HG02885 (cell line): Measurements from ENCODE around the gene IGFBP5.
A peak's percentile ranks its signal among the peaks of the same experiment; 100 is the strongest.

ENCODE experiments used
- ATAC-seq: cut with Tn5 transposase; IDR thresholded peaks from one replicate; pipeline ENCODE4 v1.9.1; 2021; ENCODE audit warnings: mild to moderate bottlenecking; ENCODE audit not compliant: unreplicated experiment, poor library complexity

IGFBP5 gene

GRCh38 chr2:216670266-216671080 lies 24.9 kb downstream of the IGFBP5 start:
- no peak for ATAC-seq

DNA sequence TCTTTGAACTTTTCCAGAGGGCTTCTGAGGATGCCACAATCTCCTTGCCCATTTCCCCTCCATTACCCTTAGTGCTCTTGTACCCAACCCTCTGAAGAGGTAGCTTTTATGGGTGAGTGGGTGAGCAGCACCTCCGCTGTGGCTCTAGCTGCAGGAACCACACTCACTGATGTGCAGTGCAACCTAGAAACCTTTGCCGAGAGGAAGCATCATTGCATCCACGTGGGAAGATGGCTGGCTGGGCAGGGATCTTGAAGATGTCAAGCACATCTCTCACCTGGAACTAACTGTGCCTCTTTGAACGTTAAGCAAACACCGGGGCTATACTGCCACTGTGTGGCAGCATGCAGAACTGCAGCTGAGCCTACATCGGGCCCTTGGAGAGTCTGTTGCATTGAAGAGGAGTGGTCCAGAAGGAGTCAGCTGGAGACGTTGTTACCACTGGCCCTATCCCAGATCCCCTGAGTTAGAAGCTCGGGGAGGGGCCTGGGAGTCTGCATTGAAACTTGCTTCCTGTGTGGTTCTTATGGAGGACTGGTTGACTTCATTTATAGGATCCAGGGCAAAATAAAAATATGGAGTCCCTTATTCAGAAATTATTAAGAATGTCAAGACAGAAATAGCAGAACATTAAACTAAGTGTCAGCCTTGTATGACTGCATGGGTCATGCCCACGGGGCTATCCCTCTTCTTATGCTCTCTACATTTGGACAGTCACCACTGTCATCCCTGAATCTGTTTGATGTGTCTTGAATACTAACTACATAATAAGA lies 28.7 kb downstream of the IGFBP5 start:
- peak; percentile 77 for ATAC-seq

GRCh38 chr2:216665717-216666116 lies 29.6 kb downstream of the IGFBP5 start:
- ATAC-seq, result no peak

- no peak for ATAC-seq
These were observed 30.1 kb downstream of the IGFBP5 start for GRCh38 chr2:216665242-216665641.

- peak; percentile 35 for ATAC-seq
These were observed 30.7 kb downstream of the IGFBP5 start for GRCh38 chr2:216664593-216665034.

DNA sequence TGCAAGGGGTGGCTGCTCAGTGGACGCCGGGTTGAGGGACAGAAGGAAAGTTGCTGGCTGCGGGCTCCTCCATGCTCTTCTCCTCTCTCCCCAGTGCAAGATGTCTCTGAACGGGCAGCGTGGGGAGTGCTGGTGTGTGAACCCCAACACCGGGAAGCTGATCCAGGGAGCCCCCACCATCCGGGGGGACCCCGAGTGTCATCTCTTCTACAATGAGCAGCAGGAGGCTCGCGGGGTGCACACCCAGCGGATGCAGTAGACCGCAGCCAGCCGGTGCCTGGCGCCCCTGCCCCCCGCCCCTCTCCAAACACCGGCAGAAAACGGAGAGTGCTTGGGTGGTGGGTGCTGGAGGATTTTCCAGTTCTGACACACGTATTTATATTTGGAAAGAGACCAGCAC lies 31.5 kb downstream of the IGFBP5 start:
- ATAC-seq, result no peak

GRCh38 chr2:216663106-216663505 lies 32.2 kb downstream of the IGFBP5 start:
- no peak for ATAC-seq

DNA sequence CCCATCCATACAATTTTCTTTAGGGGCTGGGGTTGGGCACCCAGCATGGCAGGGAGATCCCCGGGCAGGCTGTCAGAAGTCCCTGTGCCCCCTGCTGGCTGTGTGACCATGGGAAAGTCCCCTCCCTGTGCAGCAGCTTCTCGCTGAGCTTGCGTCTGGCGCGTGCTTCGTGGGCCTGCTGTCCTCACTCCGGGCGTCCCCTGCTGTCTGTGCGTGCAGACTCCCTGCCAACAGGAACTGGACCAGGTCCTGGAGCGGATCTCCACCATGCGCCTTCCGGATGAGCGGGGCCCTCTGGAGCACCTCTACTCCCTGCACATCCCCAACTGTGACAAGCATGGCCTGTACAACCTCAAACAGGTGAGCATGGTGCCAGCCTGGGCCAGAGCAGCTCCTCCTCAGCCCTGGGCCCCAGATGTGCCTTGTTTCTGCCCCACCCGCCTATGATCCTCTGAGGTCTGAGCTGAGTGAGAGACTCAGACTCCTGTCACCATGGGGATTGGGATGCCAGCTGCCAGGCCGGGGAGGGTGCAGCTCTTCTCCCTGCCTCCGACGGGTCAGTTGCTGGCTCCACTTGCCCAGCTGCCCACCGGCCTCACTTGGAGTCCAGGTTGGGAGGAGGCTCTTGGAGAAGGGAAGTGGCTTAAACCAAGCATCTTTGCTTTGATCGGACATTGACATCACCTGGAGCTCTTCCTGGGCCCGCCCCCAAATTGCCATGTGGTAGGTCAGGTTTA lies 33.5 kb downstream of the IGFBP5 start:
- ATAC-seq, result no peak

GRCh38 chr2:216661051-216661450 lies 34.3 kb downstream of the IGFBP5 start:
- ATAC-seq, result no peak

DNA sequence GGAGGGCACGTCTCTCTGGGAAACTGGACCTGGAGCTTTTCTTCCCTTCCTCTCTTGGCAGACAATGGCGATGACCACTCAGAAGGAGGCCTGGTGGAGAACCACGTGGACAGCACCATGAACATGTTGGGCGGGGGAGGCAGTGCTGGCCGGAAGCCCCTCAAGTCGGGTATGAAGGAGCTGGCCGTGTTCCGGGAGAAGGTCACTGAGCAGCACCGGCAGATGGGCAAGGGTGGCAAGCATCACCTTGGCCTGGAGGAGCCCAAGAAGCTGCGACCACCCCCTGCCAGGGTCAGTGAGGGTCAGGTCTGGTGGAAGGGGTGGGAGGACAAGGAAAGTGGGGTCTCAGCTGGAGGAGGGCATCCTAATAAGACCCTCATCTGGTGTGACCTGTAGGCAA lies 34.9 kb downstream of the IGFBP5 start:
- ATAC-seq, result no peak

DNA sequence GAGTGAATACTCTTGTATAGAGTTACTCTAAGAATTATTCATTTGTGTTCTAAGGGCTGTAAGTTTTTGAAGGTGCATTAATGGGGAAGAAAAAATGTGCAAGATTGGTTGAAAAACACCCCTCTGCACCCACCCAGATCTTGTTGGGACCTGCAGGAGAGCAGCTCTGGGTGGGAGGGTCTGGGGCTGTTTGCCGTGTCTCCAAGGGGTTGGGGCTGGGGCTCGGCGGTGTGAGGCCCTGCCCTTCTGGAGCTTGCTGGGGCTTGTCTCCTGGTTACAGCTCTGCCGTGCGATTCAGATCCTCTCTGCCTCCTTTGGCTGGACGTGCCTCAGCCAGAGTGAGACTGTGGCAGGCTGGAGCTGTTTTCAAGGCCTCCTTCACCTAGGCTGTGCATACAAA lies 36.1 kb downstream of the IGFBP5 start:
- no peak for ATAC-seq

DNA sequence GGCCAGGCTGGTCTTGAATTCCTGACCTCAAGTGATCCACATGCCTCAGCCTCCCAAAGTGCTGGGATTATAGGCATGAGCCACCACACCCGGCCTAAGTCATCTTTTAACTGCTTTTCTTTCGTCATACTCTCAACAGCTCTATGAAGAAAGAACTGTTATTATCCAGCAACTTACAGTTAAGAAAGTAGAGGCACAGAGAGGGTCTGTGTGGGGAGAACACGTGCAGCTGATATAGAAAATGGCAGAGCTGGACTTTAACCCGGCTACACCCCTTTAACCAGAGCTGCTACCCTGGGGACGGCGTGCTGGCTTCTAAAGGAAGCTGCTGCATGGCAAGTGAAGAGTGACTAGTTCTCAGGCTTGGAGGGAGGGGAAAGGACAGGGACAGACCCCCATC lies 36.6 kb downstream of the IGFBP5 start:
- ATAC-seq, result no peak

- no peak for ATAC-seq
These were observed 37.4 kb downstream of the IGFBP5 start for GRCh38 chr2:216657980-216658379.

DNA sequence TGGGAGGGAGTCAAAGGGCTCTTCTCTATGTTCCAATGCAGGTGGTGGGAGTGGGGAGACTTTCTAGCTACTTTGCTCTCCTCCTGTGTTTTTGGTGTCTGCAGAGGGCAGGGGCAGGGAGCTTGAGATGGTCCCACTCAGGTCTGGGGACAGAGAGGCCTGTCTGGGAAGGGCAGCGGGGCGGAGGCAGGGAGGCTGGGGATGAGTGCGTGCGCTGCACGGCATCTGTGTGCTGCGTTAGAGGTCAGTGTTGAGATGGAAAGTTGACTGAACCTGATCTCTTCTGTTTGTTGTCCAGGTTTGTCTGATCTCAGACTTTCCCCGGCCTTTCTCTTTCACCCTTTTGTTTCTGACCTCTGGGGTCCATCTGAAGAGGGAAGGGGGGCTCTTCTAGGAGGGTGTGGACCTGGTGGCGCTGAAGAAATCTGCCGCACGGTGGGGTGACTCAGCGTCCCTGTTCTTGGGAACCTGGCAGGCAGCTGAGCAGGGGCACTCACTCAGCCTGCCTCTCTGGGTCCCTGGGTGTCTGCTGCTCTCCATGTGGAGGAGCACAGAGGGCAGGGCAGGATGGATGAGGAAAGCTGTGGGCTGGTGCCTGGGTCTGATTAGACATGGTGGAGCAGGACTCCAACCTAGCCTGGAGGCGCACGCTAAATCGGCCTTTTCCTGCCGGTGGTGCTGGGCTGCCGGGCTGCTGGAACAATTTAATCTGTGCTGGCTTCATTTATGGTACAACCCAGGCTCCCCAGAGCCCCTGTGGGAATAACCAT lies 38.1 kb downstream of the IGFBP5 start:
- ATAC-seq, result no peak

DNA sequence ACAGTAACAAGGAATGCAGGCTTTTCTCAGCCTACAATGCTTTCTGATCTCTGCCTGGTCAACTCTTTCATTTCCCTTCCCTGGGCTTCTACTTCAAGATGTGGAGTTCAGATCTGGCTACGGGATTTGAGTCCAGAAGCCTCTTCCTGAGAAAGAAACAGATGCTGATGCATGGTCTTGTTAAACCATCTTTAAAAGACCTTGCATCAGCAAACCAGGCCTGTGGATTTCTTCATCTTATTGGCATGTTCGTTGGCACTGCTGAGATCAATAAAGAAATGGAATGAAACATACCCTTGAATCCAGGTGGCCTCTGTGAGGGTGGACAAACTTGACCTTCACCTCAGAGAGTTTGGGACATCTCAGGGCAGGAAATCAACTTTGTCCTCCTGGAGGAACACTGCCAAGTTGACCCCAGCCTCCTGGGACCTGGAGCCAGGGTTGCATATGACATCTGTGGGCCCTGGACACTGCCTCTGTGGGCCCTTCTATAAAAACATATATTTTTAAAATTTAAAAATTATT lies 40.8 kb downstream of the IGFBP5 start:
- ATAC-seq, result no peak

DNA sequence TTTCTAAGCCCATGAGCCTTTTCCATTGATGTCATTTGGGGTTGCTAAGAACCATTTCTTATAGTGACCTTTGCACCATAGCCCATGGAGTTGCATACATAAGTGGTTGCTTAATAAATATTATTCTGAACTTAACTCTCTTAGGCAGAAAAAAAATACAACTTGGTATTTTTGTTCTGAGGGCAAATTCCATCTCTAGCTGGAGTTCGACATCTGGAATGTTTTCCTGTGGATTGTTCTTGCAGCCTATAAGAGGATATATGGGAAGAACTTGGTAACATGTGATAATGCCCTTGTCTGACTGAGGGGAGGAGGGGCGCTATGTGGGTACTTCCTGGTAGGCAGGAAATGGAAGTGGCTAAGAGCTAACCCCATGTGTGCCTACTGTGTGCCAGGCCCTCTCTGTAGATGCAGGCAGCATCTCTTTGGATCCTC lies 41.4 kb downstream of the IGFBP5 start:
- ATAC-seq, result no peak

DNA sequence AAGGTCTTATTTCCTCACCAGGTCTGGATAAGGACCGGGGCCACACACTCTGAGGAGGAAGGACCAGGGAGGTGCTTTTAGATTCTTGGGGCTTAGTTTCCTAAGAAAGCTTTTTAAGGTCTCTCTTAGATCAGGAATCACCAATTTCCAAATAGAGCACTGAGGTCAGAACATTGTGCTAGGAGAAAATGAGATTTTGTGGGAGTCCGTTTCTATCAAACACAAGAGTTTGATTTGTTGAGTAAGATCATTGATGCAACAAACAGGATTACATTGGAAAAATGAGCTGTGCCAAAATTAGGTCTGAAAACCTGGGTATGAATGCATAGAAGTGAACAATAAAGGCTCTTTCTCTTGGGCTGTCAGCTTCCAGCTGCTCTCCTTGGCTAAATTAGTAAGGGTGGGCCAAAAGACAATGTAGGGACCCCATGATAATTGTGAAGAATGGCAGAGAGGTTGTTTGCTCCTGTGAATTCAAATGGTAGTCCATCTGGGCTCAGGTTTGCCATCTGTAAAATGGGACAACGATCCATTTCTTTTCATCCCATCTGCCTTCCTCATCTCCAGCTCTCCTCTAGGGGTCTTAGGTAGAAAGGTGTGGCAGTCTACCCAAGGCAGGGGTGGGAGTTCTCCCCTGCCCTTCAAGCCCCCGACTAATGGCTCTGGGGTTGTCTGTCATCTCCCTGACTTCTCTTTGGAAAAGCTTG lies 42.1 kb downstream of the IGFBP5 start:
- ATAC-seq, result no peak

DNA sequence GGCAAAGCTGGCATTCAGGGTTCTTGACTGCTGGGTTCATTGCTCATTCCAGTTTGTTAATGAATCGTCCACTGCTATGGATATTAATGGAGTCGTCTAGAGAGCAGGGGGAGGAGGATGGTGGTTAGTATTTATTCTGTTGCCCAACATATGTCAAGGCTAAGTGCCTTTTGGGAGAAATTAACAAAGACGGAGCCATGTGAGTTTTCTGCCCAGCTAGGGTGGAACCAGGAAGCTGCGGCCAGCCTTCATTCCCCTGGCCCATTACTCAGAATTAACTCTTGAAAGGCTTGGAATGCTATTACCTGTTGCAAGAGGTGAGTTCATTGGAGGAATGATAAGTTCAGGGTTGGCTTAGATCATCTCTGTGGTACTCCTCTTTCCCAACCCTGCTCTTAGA lies 42.8 kb downstream of the IGFBP5 start:
- no peak for ATAC-seq

DNA sequence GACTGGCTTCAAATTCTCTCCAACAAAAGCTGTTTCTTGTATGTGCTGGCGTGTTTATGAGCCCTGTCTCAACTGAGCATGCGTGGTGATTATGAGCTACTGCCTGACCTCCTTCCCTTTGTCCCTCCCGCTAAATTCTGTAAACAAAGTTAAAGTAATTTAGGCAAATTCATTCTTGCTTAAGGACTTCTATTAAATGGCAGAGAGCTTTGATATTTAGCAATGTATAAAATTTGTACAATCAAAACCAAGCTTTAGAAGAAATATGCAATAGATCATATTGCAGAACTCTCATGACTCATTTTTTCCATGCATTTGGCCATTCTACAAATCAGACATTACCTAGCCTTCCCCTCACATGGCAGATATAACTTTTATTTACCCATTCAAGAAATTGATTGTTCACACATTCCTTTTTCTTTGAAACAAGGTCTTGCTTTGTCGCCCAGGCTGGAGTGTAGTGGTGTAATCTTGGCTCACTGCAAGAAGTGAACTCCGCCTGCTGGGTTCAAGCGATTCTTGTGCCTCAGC lies 43.9 kb downstream of the IGFBP5 start:
- ATAC-seq, result no peak
